ENCODE measurements around the gene KIRREL3. TPM values are rescaled to one million over a fixed set of nuclear protein-coding genes. Genes with fewer than 3 reads are reported as not detected.

The KIRREL3 gene
- total RNA-seq, 1 donor from 2014 or later, result 26.5 TPM

DNA sequence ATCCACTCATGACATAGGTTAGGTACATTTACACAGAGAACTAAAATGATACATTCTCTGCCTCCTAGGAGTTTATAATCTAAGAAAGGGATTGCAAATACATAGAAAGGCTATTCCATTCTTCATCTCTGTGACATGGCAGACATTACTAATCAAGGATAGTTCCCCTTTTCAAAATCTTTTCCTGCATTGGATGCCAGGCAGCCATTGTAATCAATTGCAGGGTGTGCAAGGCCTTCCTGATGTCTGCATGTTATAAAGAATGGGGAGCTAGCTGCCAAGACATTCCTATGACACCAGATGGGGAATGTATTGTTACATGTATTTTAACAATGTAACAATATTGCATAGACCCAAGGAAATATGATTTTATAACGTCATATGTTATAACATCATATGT, 82.0 kb downstream of the KIRREL3 start:
- DNase-seq (ENCODE audit: low spot score in 2 of 2) (no peak), FAIRE-seq (no peak)

DNA sequence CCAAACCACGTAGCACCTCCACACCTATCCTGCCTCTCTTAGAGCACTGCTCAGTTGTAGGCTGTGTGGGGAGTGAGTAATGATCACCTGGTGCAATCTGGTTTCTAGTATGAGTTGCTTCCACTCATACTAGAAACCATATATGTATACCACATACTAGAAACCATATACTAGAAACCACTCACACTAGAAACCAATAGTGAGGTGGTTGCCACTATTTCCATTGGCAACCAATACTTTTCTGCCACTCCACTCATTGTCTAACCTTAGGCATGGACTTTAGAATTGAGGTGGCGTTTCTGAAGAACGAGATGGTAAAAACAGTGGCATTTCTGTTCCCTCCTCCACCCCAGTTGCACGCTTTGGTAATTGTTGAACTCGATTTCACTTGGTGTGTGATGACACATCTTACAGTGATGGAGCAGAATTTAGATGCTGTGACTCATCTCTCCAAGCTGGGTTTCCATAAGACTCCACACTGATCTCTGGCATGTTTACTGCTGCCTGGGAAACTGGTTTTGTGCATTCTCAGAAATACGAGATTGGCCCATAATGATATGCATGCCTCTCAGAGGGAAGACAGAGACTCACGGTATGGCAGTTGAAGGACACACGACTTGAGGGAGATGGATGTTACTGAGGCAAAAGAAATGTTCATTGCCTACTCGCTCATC, 82.9 kb downstream of the KIRREL3 start:
- DNase-seq (ENCODE audit: low spot score in 2 of 2), result peak in 1 of 2 donors; percentile 28
- FAIRE-seq, result no peak

GRCh38 chr11:126915430-126915829, 85.1 kb downstream of the KIRREL3 start:
- DNase-seq (ENCODE audit: low spot score in 2 of 2), result no peak
- FAIRE-seq, result no peak

- no peak for FAIRE-seq
- DNase-seq (ENCODE audit: low spot score in 2 of 2), result no peak
These were observed 85.6 kb downstream of the KIRREL3 start for GRCh38 chr11:126914941-126915340.

- DNase-seq (ENCODE audit: low spot score in 2 of 2), result no peak
- no peak for FAIRE-seq
These were observed 86.4 kb downstream of the KIRREL3 start for GRCh38 chr11:126914166-126914565.

GRCh38 chr11:126904520-126904919, 96.0 kb downstream of the KIRREL3 start:
- DNase-seq (ENCODE audit: low spot score in 2 of 2), result no peak
- no peak for FAIRE-seq

- no peak for FAIRE-seq
- DNase-seq (ENCODE audit: low spot score in 2 of 2), result no peak
These were observed 98.8 kb downstream of the KIRREL3 start for GRCh38 chr11:126901783-126902182.

DNA sequence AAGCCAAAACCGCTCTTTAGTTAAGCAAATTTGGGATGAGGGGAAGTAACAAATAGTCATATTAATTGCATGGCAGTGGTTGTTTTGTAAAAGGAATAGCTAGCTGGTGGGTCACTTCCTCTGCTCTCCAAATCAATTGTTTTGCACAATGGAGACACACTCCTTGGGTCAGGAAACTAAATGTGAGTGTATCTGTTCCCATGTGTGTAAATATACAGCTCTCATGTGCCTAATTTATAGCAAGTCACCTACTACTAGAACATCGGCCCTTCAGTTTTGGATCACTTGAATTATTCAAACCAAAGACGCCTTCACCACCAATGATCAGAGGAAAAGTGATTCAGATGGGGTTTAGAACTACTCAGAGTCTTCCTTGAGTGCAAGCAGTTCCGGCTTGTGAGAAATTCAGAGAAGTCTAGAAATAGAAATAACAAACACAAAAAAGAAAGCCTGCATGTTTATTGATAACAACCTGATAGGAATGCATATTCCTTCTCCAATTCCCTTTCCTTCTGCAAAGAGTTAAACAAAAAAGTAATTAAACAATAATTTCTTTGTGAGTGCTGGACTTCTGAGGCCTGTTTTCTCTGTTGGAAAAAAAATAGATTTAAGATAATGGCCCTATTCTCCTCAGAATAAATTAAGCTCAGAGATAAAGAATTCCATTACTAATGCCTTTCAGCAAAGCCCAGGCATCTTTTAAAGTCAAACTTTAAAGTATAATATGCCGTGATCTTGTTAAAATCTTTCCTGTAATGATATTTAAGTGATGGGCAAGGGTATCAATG, 100.4 kb downstream of the KIRREL3 start:
- DNase-seq (ENCODE audit: low spot score in 2 of 2) (no peak), FAIRE-seq (peak; percentile 6)

DNA sequence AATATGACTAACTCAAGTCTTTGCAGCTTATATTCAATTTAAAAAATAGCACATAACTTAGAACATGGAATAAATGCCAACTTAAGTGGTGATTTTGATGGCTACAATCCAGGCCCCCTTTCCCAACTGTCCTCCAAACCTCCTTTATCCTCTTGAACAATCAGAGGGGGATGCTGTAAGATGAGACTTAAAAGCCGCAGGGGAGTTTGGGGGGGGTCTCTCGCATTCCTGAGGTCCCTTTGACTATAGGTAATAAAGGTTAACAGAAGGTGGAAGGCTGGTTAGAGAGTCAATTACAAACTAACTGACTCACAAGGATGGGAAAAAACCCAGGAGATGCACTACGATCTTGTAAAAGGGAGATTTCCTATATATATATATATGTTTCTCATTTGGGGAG, 101.8 kb downstream of the KIRREL3 start:
- no peak for FAIRE-seq

DNA sequence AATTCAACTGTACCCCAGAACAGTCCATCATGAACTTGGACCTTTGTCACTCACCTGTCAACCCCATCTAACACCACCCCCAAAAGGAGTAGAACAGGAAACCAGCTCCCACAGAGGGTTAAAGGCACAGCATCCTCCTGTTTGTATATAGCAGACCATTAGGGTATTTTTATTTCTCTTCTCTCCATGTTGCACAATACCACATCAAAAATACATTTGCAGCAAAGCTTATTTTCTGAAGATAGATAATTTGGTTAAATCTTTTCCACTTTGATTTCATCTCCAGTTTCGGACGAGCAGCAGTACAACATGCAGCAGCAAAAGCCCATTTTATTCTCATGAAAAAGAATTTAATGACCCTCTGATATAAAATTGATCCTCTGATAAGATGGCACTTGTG, 103.1 kb downstream of the KIRREL3 start:
- no peak for FAIRE-seq
- no peak for DNase-seq (ENCODE audit: low spot score in 2 of 2)

More for the DNA sequence above, 101.8 kb downstream of the KIRREL3 start:
- no peak for DNase-seq (ENCODE audit: low spot score in 2 of 2)

DNA sequence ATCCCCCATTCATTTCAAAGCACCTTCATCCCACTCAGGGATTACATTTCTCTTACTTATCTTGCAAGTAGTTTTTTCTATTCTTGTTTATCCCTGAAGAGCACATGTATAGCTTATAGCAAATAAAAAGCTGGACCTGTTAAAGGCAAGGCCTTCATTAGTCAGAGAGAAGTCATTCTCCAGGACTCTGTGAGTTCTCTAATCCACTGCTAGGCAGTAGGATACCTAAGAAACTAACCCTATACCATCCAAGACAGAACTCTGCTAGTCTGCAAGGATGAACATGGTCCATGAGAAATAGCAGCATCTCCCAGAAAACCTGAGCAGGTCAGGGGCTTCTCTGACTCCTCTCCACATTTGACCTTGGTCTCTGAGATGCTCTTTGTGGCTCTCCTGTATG, 104.5 kb downstream of the KIRREL3 start:
- FAIRE-seq (no peak), DNase-seq (ENCODE audit: low spot score in 2 of 2) (no peak)

- FAIRE-seq, result no peak
- DNase-seq (ENCODE audit: low spot score in 2 of 2), result no peak
These were observed 106.8 kb downstream of the KIRREL3 start for GRCh38 chr11:126893796-126894195.

DNA sequence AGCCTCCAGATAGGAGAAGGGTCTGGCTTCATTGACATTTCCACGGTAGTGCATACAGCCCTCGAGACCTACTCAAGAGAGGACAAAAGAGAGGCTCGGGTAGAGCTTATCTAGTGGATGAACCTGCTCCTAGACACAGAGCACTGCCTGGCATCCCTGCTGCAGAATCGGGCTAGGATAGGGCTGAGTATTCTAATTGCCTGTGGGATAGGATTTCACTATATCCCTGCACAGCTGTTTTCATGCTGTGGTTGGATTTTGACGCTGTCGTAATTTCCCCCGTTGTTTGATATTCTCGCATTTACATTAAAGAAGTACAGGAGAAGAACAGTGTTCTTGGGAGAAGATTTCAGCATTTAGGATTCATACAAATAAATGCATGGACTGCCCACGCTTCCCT, 107.8 kb downstream of the KIRREL3 start:
- FAIRE-seq (no peak), DNase-seq (ENCODE audit: low spot score in 2 of 2) (no peak)

DNA sequence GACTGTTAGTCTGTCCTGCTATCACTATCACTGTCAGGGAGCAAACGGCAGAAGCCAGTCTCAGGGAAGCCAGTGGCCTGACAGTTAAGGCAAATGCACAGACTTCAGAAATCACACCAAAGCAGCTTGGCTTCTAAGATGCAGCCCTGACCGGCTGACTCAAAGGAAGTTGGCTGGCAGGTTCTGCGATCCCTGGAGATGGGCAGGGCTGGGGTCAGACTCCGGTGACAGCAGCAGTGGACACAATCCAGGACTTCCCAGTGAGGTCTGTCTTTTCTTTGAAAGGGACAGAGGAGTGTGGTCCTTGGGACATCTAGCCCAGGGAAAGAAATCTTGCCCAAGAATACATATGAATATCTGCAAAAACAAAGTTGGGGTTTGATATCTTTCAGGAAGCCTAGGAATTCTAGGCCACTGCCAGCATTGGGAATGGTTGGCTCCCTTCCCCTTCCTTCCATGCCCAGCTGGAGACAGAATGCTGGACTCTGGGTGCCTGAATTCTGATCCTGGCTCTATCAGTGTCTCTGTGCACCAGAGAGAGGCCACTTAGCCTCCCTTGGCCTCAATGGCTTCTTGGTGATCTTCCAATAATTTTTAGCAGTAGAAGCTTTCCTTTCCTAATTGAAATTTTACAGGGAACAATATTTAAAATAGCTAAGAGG, 108.9 kb downstream of the KIRREL3 start:
- FAIRE-seq (no peak), DNase-seq (ENCODE audit: low spot score in 2 of 2) (no peak)

GRCh38 chr11:126890561-126890960, 110.0 kb downstream of the KIRREL3 start:
- FAIRE-seq, result no peak
- no peak for DNase-seq (ENCODE audit: low spot score in 2 of 2)

GRCh38 chr11:126888115-126888712, 112.4 kb downstream of the KIRREL3 start:
- FAIRE-seq (no peak), DNase-seq (ENCODE audit: low spot score in 2 of 2) (no peak)

DNA sequence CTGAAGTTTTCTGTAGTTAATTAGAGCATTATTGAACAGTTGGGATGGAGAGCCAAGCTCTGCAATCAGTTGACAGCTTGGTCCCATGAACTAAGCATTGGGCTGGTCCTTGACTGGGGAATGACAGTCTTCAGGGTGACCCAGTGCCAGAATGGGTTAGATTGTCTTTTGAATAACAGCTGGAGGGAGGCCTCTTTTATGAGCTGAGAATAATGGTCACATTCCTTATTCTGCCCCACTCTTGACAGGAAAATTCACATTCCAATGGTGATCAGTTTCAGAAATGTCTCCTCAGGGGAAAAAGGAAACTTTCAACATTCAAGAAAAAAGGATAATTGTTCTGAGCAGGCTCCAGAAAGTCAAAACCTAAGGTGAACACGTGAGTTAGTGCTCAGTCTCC, 113.9 kb downstream of the KIRREL3 start:
- DNase-seq (ENCODE audit: low spot score in 2 of 2), result no peak
- FAIRE-seq, result no peak

DNA sequence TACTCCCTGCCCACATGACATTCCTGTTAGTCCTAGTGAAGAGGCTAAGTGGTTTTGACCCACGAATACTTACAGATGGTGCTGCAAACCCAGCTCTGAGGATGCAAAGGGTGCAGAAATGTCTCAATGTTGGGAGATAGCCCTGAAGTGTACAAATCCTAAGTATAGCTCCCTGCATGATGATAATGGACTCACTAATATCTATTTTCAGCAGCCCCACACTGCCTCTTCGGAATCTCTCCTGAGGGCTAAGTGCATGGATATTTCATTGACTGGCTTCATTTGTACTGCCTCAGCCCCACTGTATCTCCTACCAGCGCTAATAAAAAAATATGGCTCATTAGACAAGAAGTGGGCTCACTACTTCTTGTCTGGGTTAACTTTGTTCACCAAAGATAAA, 114.5 kb downstream of the KIRREL3 start:
- DNase-seq (ENCODE audit: low spot score in 2 of 2), result no peak
- FAIRE-seq, result no peak

- no peak for DNase-seq (ENCODE audit: low spot score in 2 of 2)
These were observed 116.0 kb downstream of the KIRREL3 start for GRCh38 chr11:126884594-126884993.

GRCh38 chr11:126884192-126884591, 116.4 kb downstream of the KIRREL3 start:
- no peak for DNase-seq (ENCODE audit: low spot score in 2 of 2)
- no peak for FAIRE-seq

More at GRCh38 chr11:126884594-126884993, 116.0 kb downstream of the KIRREL3 start:
- no peak for FAIRE-seq

DNA sequence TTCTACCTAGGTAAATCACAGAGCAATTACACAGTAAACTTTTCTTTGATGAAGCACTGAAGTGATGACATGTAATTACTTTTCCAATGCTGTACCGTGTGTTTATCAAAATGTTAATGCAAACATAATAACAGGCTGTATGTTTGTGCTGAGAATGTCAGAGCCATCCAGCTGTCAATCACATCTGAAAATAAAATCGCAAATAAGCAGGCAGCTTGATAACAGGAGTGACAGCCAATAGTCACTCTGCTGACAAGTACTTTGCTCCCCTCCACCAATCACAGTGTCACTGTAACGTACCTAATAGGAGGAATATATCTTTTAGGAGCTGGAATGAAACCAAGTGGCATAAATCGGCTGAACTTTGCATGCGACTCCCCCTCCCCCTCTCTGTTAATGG, 119.7 kb downstream of the KIRREL3 start:
- FAIRE-seq (no peak), DNase-seq (ENCODE audit: low spot score in 2 of 2) (no peak)
